ENCODE measurements around the gene PIK3R4. TPM values are rescaled to one million over a fixed set of nuclear protein-coding genes. Genes with fewer than 3 reads are reported as not detected.
A peak's percentile ranks its signal among the peaks of the same experiment; 100 is the strongest.

PIK3R4 gene
- polyA plus RNA-seq, 1 donor (not counting 4 experiments of a cell fraction or from before 2014, with no cell fraction given), result 49.2 TPM

DNA sequence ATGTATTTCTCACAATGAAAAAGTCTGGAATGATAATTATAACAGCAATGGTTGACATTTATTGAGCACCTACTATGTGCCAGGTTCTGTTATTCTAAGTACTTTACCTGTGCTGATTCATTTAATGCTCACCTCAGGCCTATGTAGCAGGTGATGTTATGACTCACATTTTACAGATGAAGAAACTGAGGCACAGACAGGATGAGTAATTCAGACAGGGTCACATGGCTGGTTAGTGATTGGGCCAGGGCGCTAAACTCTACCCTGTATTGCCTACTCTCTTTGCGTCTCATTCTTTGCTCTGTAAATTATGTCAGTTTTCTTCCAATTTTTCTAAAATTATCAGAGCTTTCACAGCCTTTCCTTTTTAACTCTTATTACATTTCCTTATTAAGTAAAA lies 98.3 kb downstream of the PIK3R4 start:
- H3K9ac ChIP-seq (ENCODE audit: control insufficient read depth, extremely low read depth, insufficient read depth, low read length), result no peak overlapping the region
- no peaks in the 10 kb centered on the region for H4K20me1 ChIP-seq (ENCODE audit: control insufficient read depth, extremely low read depth, insufficient read depth, low read length)
- no peak overlapping the region for H3K4me2 ChIP-seq (ENCODE audit: control insufficient read depth, extremely low read depth, insufficient read depth, low read depth, low read length)
- no peaks in the 10 kb centered on the region for H3K9me1 ChIP-seq (ENCODE audit: control insufficient read depth, extremely low read depth, insufficient read depth, low read length)
- H3K36me3 ChIP-seq (ENCODE audit: control insufficient read depth in 2 of 2, extremely low read depth in 1 of 2, insufficient read depth in 2 of 2, low read length in 2 of 2), result no peaks in the 10 kb centered on the region
- TF ChIP-seq, protein P1, sequence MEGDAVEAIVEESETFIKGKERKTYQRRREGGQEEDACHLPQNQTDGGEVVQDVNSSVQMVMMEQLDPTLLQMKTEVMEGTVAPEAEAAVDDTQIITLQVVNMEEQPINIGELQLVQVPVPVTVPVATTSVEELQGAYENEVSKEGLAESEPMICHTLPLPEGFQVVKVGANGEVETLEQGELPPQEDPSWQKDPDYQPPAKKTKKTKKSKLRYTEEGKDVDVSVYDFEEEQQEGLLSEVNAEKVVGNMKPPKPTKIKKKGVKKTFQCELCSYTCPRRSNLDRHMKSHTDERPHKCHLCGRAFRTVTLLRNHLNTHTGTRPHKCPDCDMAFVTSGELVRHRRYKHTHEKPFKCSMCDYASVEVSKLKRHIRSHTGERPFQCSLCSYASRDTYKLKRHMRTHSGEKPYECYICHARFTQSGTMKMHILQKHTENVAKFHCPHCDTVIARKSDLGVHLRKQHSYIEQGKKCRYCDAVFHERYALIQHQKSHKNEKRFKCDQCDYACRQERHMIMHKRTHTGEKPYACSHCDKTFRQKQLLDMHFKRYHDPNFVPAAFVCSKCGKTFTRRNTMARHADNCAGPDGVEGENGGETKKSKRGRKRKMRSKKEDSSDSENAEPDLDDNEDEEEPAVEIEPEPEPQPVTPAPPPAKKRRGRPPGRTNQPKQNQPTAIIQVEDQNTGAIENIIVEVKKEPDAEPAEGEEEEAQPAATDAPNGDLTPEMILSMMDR (optimal IDR thresholded peaks at IDR 0.05 in 1 of 3, IDR thresholded peaks at IDR 0.05 in 1 of 3, conservative IDR thresholded peaks at IDR 0.05 in 1 of 3; ENCODE audit: extremely low read depth in 1 of 3, insufficient read depth in 2 of 3, low read length in 3 of 3), result no peak
- no peak for TF ChIP-seq EZH2 (IDR thresholded peaks at IDR 0.05; ENCODE audit: low read length)
- no peak overlapping the region for H2AFZ ChIP-seq (ENCODE audit: control insufficient read depth, low read length)
- H3K27ac ChIP-seq (ENCODE audit: control insufficient read depth, insufficient read depth, low read length), result no peak overlapping the region
- no peaks in the 10 kb centered on the region for H3K9me3 ChIP-seq (ENCODE audit: control insufficient read depth, low read depth, low read length)
- FAIRE-seq (peak; percentile 61), DNase-seq (ENCODE audit: low read depth, low spot score) (no peak)
- H3K4me1 ChIP-seq (ENCODE audit: control insufficient read depth, extremely low read depth, insufficient read depth, low read length), result no peaks in the 10 kb centered on the region
- no peaks in the 10 kb centered on the region for H3K27me3 ChIP-seq (ENCODE audit: control insufficient read depth, extremely low read depth, insufficient read depth, low read length)
- H3K4me3 ChIP-seq (ENCODE audit: control insufficient read depth in 2 of 3, extremely low read depth in 1 of 3, insufficient read depth in 2 of 3, low read depth in 1 of 3, low read length in 3 of 3), result no peak overlapping the region
- dilution Hi-C loops (cut with MboI; ENCODE audit: extremely low pct_ligation_motif_present, low sequenced_read_pairs), result no loop called here
- no peaks in the 10 kb centered on the region for H3K79me2 ChIP-seq (ENCODE audit: control insufficient read depth, insufficient read depth, low read length)

DNA sequence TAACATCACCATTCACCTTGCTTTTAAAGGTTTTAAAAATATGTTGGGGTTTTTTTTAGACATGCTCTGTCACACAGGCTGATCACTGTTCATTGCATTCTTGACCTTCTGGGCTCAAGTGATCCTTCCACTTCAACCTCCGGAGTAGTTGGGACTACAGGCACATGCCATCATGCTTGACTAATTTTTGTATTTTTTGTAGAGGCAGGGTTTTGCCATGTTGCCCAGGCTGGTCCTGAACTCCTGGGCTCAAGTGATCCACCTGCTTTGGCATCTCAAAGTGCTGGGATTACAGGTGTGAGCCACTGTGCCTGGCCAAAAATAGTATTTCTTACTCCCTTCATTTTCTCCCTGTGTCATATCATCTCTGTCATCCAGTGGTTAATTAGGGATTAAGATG lies 101.4 kb downstream of the PIK3R4 start:
- Histone ChIP-seq H3K9me1 (ENCODE audit: control insufficient read depth, extremely low read depth, insufficient read depth, low read length) (no peaks in the 10 kb centered on the region), H3K9me3 (ENCODE audit: control insufficient read depth, low read depth, low read length) (no peaks in the 10 kb centered on the region), H3K27ac (ENCODE audit: control insufficient read depth, insufficient read depth, low read length) (no peak overlapping the region), H3K27me3 (ENCODE audit: control insufficient read depth, extremely low read depth, insufficient read depth, low read length) (no peaks in the 10 kb centered on the region), H2AFZ (ENCODE audit: control insufficient read depth, low read length) (no peak overlapping the region), H4K20me1 (ENCODE audit: control insufficient read depth, extremely low read depth, insufficient read depth, low read length) (no peaks in the 10 kb centered on the region), H3K36me3 (ENCODE audit: control insufficient read depth in 2 of 2, extremely low read depth in 1 of 2, insufficient read depth in 2 of 2, low read length in 2 of 2) (no peaks in the 10 kb centered on the region), H3K4me1 (ENCODE audit: control insufficient read depth, extremely low read depth, insufficient read depth, low read length) (no peaks in the 10 kb centered on the region), H3K4me2 (ENCODE audit: control insufficient read depth, extremely low read depth, insufficient read depth, low read depth, low read length) (no peak overlapping the region), H3K4me3 (ENCODE audit: control insufficient read depth in 2 of 3, extremely low read depth in 1 of 3, insufficient read depth in 2 of 3, low read depth in 1 of 3, low read length in 3 of 3) (no peak overlapping the region), H3K79me2 (ENCODE audit: control insufficient read depth, insufficient read depth, low read length) (no peaks in the 10 kb centered on the region), H3K9ac (ENCODE audit: control insufficient read depth, extremely low read depth, insufficient read depth, low read length) (no peak overlapping the region)
- TF ChIP-seq, protein P1 (optimal IDR thresholded peaks at IDR 0.05 in 1 of 3, IDR thresholded peaks at IDR 0.05 in 1 of 3, conservative IDR thresholded peaks at IDR 0.05 in 1 of 3; ENCODE audit: extremely low read depth in 1 of 3, insufficient read depth in 2 of 3, low read length in 3 of 3), result no peak
- no peak for TF ChIP-seq EZH2 (IDR thresholded peaks at IDR 0.05; ENCODE audit: low read length)
- FAIRE-seq, result no peak
- no peak for DNase-seq (ENCODE audit: low read depth, low spot score)
- dilution Hi-C loops (cut with MboI; ENCODE audit: extremely low pct_ligation_motif_present, low sequenced_read_pairs), result no loop called here
